K562 (cell line): Measurements from ENCODE around the gene OLFML2B. TPM values are rescaled to one million over a fixed set of nuclear protein-coding genes. Genes with fewer than 3 reads are reported as not detected.

Experiments
- ATAC-seq: fragments of 200-7000 bp; cut with Tn5 transposase; 3 replicates; pipeline ENCODE4 v1.9.1; 2020; ENCODE audit warnings: moderate library complexity
- BruUV-seq: library from RNA; stranded (reverse); fragments of 400-500 nt; replicated peaks from 2 replicates; lab custom pipeline; 2021; lab: Mats Ljungman, UMichigan
- CTCF ChIA-PET: fragments of 300-600 bp; formaldehyde crosslinking; extraction: SDS; loops from one replicate; lab custom pipeline; 2021; ENCODE audit warnings: low intra/inter-chr PET ratio; lab: Yijun Ruan, JAX
- POLR2A ChIA-PET: fragments of 300-600, 350-650 bp; sonication (Branson Sonifier 250); formaldehyde crosslinking; extraction: SDS; loops from one replicate; lab custom pipeline; 2021; ENCODE audit warnings: antibody characterized with exemption, inconsistent platforms; lab: Yijun Ruan, JAX
- DNase-seq, 4 experiments: peaks; one replicate each; pipeline versions ENCODE4 v3.0.0 to v3.0.0-alpha.2; 2011 to 2018; ENCODE audit warnings: low spot score in 3 of 4, mixed read lengths in 3 of 4; ENCODE audit errors: extremely low read depth in 1 of 4
- FAIRE-seq: peaks from 2 replicates; lab custom pipeline; 2011; peaks lifted over from hg19 to GRCh38; lab: Jason Lieb, UNC
- H2AFZ ChIP-seq: 2 replicates; pipeline ENCODE4 v1.6.0; 2011; ENCODE audit warnings: low read depth, low read length, control low read depth, inconsistent platforms
- H3K27ac ChIP-seq: fragments of 200-600 bp; 3 replicates; pipeline ENCODE4 v1.8.0; 2011; ENCODE audit warnings: low read depth, mild to moderate bottlenecking, control low read depth, inconsistent platforms, low read length, moderate library complexity, mixed read lengths; ENCODE audit errors: extremely low read depth
- H3K27me3 ChIP-seq, 2 experiments: fragments of 300-600 bp in 1 of 2; 2 replicates in 1 of 2; 3 replicates in 1 of 2; pipeline versions ENCODE4 v1.6.0 to v1.8.0; 2011; ENCODE audit warnings: inconsistent platforms in 2 of 2, low read length in 2 of 2, mild to moderate bottlenecking in 1 of 2, mixed read lengths in 1 of 2, moderate library complexity in 1 of 2; ENCODE audit not compliant: control insufficient read depth in 2 of 2, insufficient read depth in 2 of 2
- H3K36me3 ChIP-seq: fragments of 300-600 bp; 3 replicates; pipeline ENCODE4 v1.8.0; 2011; ENCODE audit warnings: mild to moderate bottlenecking, low read length, inconsistent platforms; ENCODE audit not compliant: control insufficient read depth, insufficient read depth
- H3K4me1 ChIP-seq, 2 experiments: fragments of 200-600 bp in 1 of 2; replicated peaks in 1 of 2; 2 replicates in 1 of 2; 3 replicates in 1 of 2; pipeline versions ENCODE4 v1.5.1 to v1.8.0; 2011; ENCODE audit warnings: inconsistent platforms in 2 of 2, low read length in 2 of 2, mild to moderate bottlenecking in 1 of 2, mixed read lengths in 1 of 2, moderate library complexity in 1 of 2; ENCODE audit not compliant: control insufficient read depth in 2 of 2, insufficient read depth in 2 of 2
- H3K4me2 ChIP-seq: 2 replicates; pipeline ENCODE4 v1.6.1; 2011; ENCODE audit warnings: low read length, control low read depth, inconsistent platforms, mixed read lengths; ENCODE audit not compliant: insufficient read depth
- H3K4me3 ChIP-seq: fragments of 200-600 bp; sonication (generic), shearing (Covaris generic); 2 replicates; pipeline ENCODE4 v1.5.1; 2016; ENCODE audit warnings: control low read depth, inconsistent platforms
- H3K79me2 ChIP-seq: fragments of 200-600 bp; 3 replicates; pipeline ENCODE4 v1.8.0; 2011; ENCODE audit warnings: low read length, inconsistent platforms; ENCODE audit not compliant: control insufficient read depth, insufficient read depth
- H3K9ac ChIP-seq, 2 experiments: 2 replicates each; pipeline versions ENCODE4 v1.6.0 to v1.6.1; 2011; ENCODE audit warnings: low read depth in 2 of 2, low read length in 2 of 2, control low read depth in 1 of 2, inconsistent platforms in 1 of 2, mild to moderate bottlenecking in 1 of 2, mixed read lengths in 1 of 2; ENCODE audit not compliant: insufficient read depth in 1 of 2
- H3K9me1 ChIP-seq: one replicate; pipeline ENCODE4 v1.6.0; 2011; ENCODE audit warnings: inconsistent platforms, mild to moderate bottlenecking, low read length, moderate library complexity; ENCODE audit not compliant: control insufficient read depth, insufficient read depth
- H3K9me3 ChIP-seq: replicated peaks from 2 replicates; pipeline ENCODE4 v1.5.1; 2011; ENCODE audit warnings: low read depth, low read length, inconsistent platforms; ENCODE audit not compliant: control insufficient read depth, insufficient read depth
- H4K20me1 ChIP-seq: replicated peaks from 2 replicates; pipeline ENCODE4 v1.6.1; 2011; ENCODE audit warnings: low read length, inconsistent platforms, mixed read lengths; ENCODE audit not compliant: control insufficient read depth, insufficient read depth
- ARNT ChIP-seq, 2 experiments: fragments of 450-650 bp; IDR thresholded peaks; 2 replicates each; pipeline ENCODE4 v1.6.1; 2016; ENCODE audit warnings: mild to moderate bottlenecking in 1 of 2
- BRF1 ChIP-seq: IDR thresholded peaks from 3 replicates; pipeline ENCODE4 v1.6.1; 2011; ENCODE audit warnings: borderline replicate concordance, mild to moderate bottlenecking; ENCODE audit not compliant: insufficient read length; ENCODE audit errors: extremely low read depth
- CBX2 ChIP-seq: fragments of 200-600 bp; sonication (generic); IDR thresholded peaks from one replicate; pipeline ENCODE4 v1.6.1; 2012; ENCODE audit warnings: mild to moderate bottlenecking, low read length, inconsistent platforms; ENCODE audit not compliant: insufficient read depth, poor library complexity, severe bottlenecking
- ESRRB ChIP-seq: fragments of 250-450 bp; sonication (Bioruptor Pico); IDR thresholded peaks from 2 replicates; pipeline ENCODE4 v1.5.0; 2020; ENCODE audit warnings: mild to moderate bottlenecking, moderate library complexity, borderline replicate concordance
- VEZF1 ChIP-seq: fragments of 200-800 bp; sonication (Bioruptor generic); IDR thresholded peaks from 2 replicates; pipeline ENCODE4 v1.6.1; 2017; ENCODE audit warnings: missing genetic modification characterization, missing compliant biosample characterization
- WGBS: fragments of 100-300 bp; shearing (Covaris generic); methylation state at CpG from one replicate; pipeline ENCODE4 v1.1.6; 2016; ENCODE audit warnings: low coverage, mixed read lengths; ENCODE audit not compliant: insufficient coverage; ENCODE audit errors: missing lambda C conversion rate; 5-methylcytosine and 5-hydroxymethylcytosine counted together
- in situ Hi-C: fragments of 300-500 bp; cut with MboI; formaldehyde crosslinking; loops from 4 replicates; pipeline ENCODE4 v1.15.0; 2018; ENCODE audit warnings: inconsistent platforms, mixed read lengths
- intact Hi-C: fragments of 100-400 bp; cut with micrococcal nuclease; formaldehyde crosslinking; loops from 2 replicates; pipeline ENCODE4 v1.14.2; 2022
- polyA plus RNA-seq, 8 experiments: library from polyadenylated mRNA; depleted of rRNA in 4 of 8; stranded (reverse) in 5 of 8; unstranded in 3 of 8; fragments of >200 nt; fragmentation: Nextera tagmentation in 2 of 8; fragmentation: Illumina TruSeq in 1 of 8; extraction: Ambion mirVana in 2 of 8; extraction: Trizol in 1 of 8; gene quantifications; 2 replicates each; pipeline versions ENCODE4 v1.2.1 to v1.2.3, GENCODE V29; 2011 to 2014; ENCODE audit warnings: inconsistent platforms in 1 of 8, missing spikeins in 1 of 8
- total RNA-seq, 7 experiments: library from RNA; depleted of rRNA in 6 of 7; stranded (reverse); fragments of >200 nt in 6 of 7; fragmentation: Illumina TruSeq in 2 of 7; extraction: Trizol in 2 of 7; gene quantifications; 2 replicates each; pipeline versions ENCODE4 v1.2.1 to v1.2.3, GENCODE V29; 2011 to 2021; ENCODE audit warnings: low replicate concordance in 1 of 7
- TF ChIP-seq, protein P1 (sequence below): fragments of 450-650 bp; IDR thresholded peaks from 2 replicates; pipeline ENCODE4 v1.6.1; 2016; ENCODE audit warnings: antibody characterized with exemption

Gene OLFML2B
- total and polyA plus RNA-seq, 9 of the 15 experiments (the other 6 are each of a cell fraction or from before 2014, with no cell fraction given) = not detected

DNA sequence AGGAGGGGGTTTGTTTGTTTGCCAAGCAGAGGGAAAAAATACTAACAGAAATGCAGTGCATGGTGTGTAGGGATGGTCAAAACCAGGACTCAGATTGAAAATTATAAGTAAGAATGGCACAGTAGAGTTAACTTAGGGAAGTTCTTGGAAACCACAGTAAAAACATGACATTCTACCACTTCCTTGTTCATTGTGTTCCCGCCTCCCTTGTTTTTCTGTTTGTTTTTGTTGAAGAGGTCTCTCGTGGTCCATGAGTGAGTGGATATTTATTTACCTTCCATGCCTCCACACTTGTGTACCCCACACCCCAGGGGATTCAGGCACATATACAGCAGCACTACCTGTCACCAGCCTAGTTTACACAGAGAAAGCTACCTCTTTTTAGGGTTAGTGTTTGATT is 69.6 kb downstream of the OLFML2B start:
- TF ChIP-seq ESRRB (CRISPR knock-in tag) = no peak
- no peak for TF ChIP-seq CBX2
- no peak for TF ChIP-seq ARNT (IDR thresholded peaks at IDR 0.05)
- no peak for TF ChIP-seq VEZF1
- TF ChIP-seq, protein P1, sequence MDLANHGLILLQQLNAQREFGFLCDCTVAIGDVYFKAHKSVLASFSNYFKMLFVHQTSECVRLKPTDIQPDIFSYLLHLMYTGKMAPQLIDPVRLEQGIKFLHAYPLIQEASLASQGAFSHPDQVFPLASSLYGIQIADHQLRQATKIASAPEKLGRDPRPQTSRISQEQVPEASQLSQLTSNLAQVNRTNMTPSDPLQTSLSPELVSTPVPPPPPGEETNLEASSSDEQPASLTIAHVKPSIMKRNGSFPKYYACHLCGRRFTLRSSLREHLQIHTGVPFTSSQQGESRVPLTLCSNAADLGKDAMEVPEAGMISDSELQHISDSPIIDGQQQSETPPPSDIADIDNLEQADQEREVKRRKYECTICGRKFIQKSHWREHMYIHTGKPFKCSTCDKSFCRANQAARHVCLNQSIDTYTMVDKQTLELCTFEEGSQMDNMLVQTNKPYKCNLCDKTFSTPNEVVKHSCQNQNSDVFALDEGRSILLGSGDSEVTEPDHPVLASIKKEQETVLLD = no peak
- TF ChIP-seq BRF1 = no peak
- Histone ChIP-seq H3K9me3 (no peaks in the 10 kb centered on the region), H2AFZ (peak overlapping the region; percentile 3; the same call in 1 of the 2 replicates), H3K4me1 (peaks cover 4 to 21% of the 10 kb centered on the region in 2 experiments; a peak in 4 of 5 replicates), H3K79me2 (no peaks in the 10 kb centered on the region), H3K9ac (0 out of 4 replicates have a peak overlapping the region, but pooled peaks of 1 of the 2 experiments have one; percentile 14), H3K9me1 (no peaks in the 10 kb centered on the region), H3K4me3 (no peak overlapping the region), H3K27ac (no peak overlapping the region; the same call in 2 of the 3 replicates), H3K4me2 (no peak overlapping the region; the same call in 1 of the 2 replicates), H3K36me3 (peaks cover 11% of the 10 kb centered on the region; the same call in 2 of the 3 replicates), H4K20me1 (no peaks in the 10 kb centered on the region), H3K27me3 (no peaks in the 10 kb centered on the region)
- POLR2A ChIA-PET = interaction anchor here (0.6 to 2.1 kb wide), 2 partner anchors 10 to 255 kb away, joined by 5 to 7 read pairs; no protein-coding TSS in a partner anchor
- 58% methylated on average over 2 of the region's 2 CpGs for WGBS
- in situ Hi-C loops = no loop called here
- no TSS peak for BruUV-seq
- FAIRE-seq (no peak), DNase-seq (no peak), ATAC-seq (no peak)
- intact Hi-C loops = no loop called here
- CTCF ChIA-PET = no interaction called here
